DOHH2 (cell line): ENCODE data around the gene DNAH10.

Source experiments
- H3F3A ChIP-seq: fragments of 200-600 bp; sonication (generic), shearing (Covaris generic); 2 replicates; pipeline ENCODE4 v1.6.0; 2016; ENCODE audit warnings: antibody characterized with exemption, mild to moderate bottlenecking; ENCODE audit not compliant: control insufficient read depth, insufficient read depth
- H3K27ac ChIP-seq: fragments of 200-600 bp; sonication (generic); 2 replicates; pipeline ENCODE4 v1.5.1; 2014; ENCODE audit warnings: low read depth, mild to moderate bottlenecking, low read length, moderate library complexity
- H3K27me3 ChIP-seq: fragments of 200-600 bp; sonication (generic); 2 replicates; pipeline ENCODE4 v1.6.1; 2014; ENCODE audit warnings: mild to moderate bottlenecking, low read length, mixed read lengths; ENCODE audit not compliant: control insufficient read depth
- H3K36me3 ChIP-seq: fragments of 200-600 bp; sonication (generic); 2 replicates; pipeline ENCODE4 v1.6.1; 2014; ENCODE audit warnings: mild to moderate bottlenecking, low read length, moderate library complexity, mixed read lengths; ENCODE audit not compliant: control insufficient read depth
- H3K4me1 ChIP-seq: fragments of 200-600 bp; sonication (generic); 2 replicates; pipeline ENCODE4 v1.6.1; 2014; ENCODE audit warnings: mild to moderate bottlenecking, low read length, mixed read lengths; ENCODE audit not compliant: control insufficient read depth
- H3K4me2 ChIP-seq: fragments of 200-600 bp; sonication (generic); 2 replicates; pipeline ENCODE4 v1.6.0; 2014; ENCODE audit warnings: mild to moderate bottlenecking, low read length, moderate library complexity
- H3K4me3 ChIP-seq: fragments of 200-600 bp; sonication (generic); 2 replicates; pipeline ENCODE4 v1.5.1; 2014; ENCODE audit warnings: mild to moderate bottlenecking, low read length, mixed read lengths
- H3K79me2 ChIP-seq: fragments of 200-600 bp; sonication (generic); 2 replicates; pipeline ENCODE4 v1.6.1; 2014; ENCODE audit warnings: mild to moderate bottlenecking, low read length, mixed read lengths; ENCODE audit not compliant: control insufficient read depth
- H3K9me2 ChIP-seq: fragments of 200-600 bp; sonication (generic); replicated peaks from 2 replicates; pipeline ENCODE4 v1.6.1; 2014; ENCODE audit warnings: mild to moderate bottlenecking, low read length, mixed read lengths; ENCODE audit not compliant: control insufficient read depth
- H3K9me3 ChIP-seq: fragments of 200-600 bp; sonication (generic); 2 replicates; pipeline ENCODE4 v1.6.1; 2014; ENCODE audit warnings: antibody characterized with exemption, low read length, mixed read lengths; ENCODE audit not compliant: control insufficient read depth, insufficient read depth
- H4K20me1 ChIP-seq: fragments of 200-600 bp; sonication (generic); 2 replicates; pipeline ENCODE4 v1.6.0; 2014; ENCODE audit warnings: low read depth, mild to moderate bottlenecking, antibody characterized with exemption, low read length, moderate library complexity; ENCODE audit not compliant: control insufficient read depth, insufficient read depth
- CTCF ChIP-seq: fragments of 200-600 bp; sonication (generic); IDR thresholded peaks from one replicate; pipeline ENCODE4 v1.5.1; 2014; ENCODE audit warnings: antibody characterized with exemption, mild to moderate bottlenecking, low read depth, low read length; ENCODE audit not compliant: poor library complexity, severe bottlenecking
- EZH2phosphoT487 ChIP-seq: fragments of 200-600 bp; sonication (generic); IDR thresholded peaks from 2 replicates; pipeline ENCODE4 v1.6.1; 2017; ENCODE audit warnings: borderline replicate concordance, mild to moderate bottlenecking, antibody characterized with exemption, low read length, moderate library complexity, mixed read lengths

DNAH10 gene

GRCh38 chr12:123960856-123961255 is 198.8 kb downstream of the DNAH10 start:
- Histone ChIP-seq H3K36me3 (no peaks in the 10 kb centered on the region), H3K27me3 (no peaks in the 10 kb centered on the region; the same call in 1 of the 2 replicates), H4K20me1 (no peaks in the 10 kb centered on the region), H3K9me3 (no peaks in the 10 kb centered on the region), H3K9me2 (no peaks in the 10 kb centered on the region), H3K4me3 (no peak overlapping the region), H3K79me2 (no peaks in the 10 kb centered on the region), H3K4me1 (no peaks in the 10 kb centered on the region), H3K4me2 (no peak overlapping the region), H3F3A (no peaks in the 10 kb centered on the region), H3K27ac (no peak overlapping the region)
- no peak for TF ChIP-seq CTCF
- no peak for TF ChIP-seq EZH2phosphoT487

GRCh38 chr12:123961585-123962345 is 199.7 kb downstream of the DNAH10 start:
- Histone ChIP-seq H3K9me3 (no peaks in the 10 kb centered on the region), H3K27ac (no peak overlapping the region), H3K79me2 (no peaks in the 10 kb centered on the region), H3F3A (no peaks in the 10 kb centered on the region), H3K27me3 (no peaks in the 10 kb centered on the region; the same call in 1 of the 2 replicates), H3K4me3 (no peak overlapping the region), H3K4me1 (no peaks in the 10 kb centered on the region), H3K36me3 (no peaks in the 10 kb centered on the region), H3K4me2 (no peak overlapping the region), H4K20me1 (no peaks in the 10 kb centered on the region), H3K9me2 (no peaks in the 10 kb centered on the region)
- TF ChIP-seq CTCF (no peak), EZH2phosphoT487 (no peak)

- TF ChIP-seq EZH2phosphoT487 (no peak), CTCF (no peak)
- Histone ChIP-seq H3F3A (no peaks in the 10 kb centered on the region), H3K27me3 (no peaks in the 10 kb centered on the region; the same call in 1 of the 2 replicates), H3K9me2 (no peaks in the 10 kb centered on the region), H3K27ac (no peak overlapping the region), H3K4me3 (no peak overlapping the region), H3K9me3 (no peaks in the 10 kb centered on the region), H3K79me2 (no peaks in the 10 kb centered on the region), H3K36me3 (no peaks in the 10 kb centered on the region), H4K20me1 (no peaks in the 10 kb centered on the region), H3K4me2 (no peak overlapping the region), H3K4me1 (no peaks in the 10 kb centered on the region)
Measured at GRCh38 chr12:123962513-123962912, 200.4 kb downstream of the DNAH10 start.
